ENCODE measurements around the gene TRIM13. TPM values are rescaled to one million over a fixed set of nuclear protein-coding genes. Genes with fewer than 3 reads are reported as not detected.
"Not testable (repeated sequence)": the region's sequence is repeated elsewhere in the genome, so short reads cannot be mapped to it uniquely, and the experiment has no call there.

TRIM13 gene
- polyA plus RNA-seq, 3 donors, result 6.5 to 10.7 (median 8.2) TPM

DNA sequence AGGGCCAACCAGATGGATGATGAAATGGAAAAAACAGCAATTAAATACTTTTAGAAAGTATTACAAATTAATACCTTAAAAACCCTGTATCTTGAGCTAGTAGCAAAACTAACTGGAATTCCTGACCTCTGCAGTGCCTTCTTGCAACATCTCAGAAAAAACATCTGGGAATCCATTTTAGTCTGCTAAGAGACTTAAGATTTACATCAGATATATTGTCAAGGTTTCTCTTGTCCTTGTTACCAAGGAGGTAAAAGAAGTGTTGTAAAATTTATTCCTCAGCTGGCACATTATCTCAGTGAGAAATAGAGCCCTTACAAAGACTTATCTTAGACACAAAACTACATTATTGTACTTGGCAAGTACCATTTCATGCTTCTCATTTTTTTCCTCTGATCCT, 36.9 kb downstream of the TRIM13 start:
- H3K27ac ChIP-seq (ENCODE audit: low read depth, low read length), result no peak overlapping the region

DNA sequence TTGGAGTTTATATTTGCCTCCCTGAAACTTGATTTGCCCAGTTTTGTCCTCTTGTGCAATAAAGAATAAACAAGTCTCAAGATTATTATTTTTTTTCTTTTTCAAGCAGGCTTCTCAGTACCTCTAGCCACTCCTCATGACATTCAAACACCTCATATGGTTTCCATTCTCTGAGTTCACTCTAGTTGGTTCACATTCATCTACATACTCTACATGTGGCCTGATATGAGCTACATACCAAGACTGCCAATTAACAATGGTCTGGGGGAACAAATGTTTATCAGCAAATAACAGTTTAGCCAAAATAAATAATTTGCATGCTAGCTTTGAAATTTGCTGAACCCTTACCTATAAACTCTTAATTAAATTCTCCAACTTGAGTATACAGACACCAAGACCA, 40.9 kb downstream of the TRIM13 start:
- H3K27ac ChIP-seq (ENCODE audit: low read depth, low read length), result no peak overlapping the region

DNA sequence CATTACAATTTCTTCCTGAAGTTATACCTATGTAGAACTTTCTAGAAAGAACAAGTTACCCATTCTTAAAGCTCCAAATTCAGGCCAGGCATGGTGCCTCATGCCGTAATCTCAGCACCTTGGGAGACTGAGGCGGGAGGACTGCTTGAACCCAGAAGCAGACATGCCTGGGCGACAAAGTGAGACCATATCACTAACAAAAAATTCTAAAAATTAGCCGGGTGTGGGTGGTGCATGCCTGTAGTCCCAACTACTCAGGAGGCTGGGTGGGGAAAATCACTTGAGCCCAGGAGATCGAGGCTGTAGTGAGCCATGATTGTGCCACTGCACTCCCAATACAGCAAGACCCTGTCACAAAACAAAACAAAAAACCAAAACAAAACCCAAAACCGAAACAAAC, 41.4 kb downstream of the TRIM13 start:
- H3K27ac ChIP-seq (ENCODE audit: low read depth, low read length), result no peak overlapping the region
- 95 to 97% (median 96%) methylated on average over 6 of the region's 6 CpGs for WGBS, 3 donors

DNA sequence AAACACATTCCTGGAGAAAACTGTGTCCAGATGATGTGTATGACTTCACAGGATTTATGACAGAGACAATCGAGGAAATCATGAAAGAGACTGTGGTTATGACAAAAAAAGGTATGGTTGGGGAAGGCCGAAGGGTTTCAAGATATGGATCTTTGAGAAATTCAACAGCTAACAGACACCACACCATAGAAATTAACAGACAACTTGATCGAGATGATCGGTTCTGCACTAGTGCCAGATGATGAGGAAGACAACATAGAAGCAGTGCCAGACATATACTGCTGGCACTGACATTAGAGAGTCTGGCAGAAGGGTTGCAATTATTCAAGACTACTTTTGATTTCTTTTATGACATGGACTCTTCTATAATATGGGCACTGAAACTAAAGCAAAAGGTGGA, 55.6 kb downstream of the TRIM13 start:
- WGBS, 3 donors, result 82 to 94% (median 84%) methylated on average over 4 of the region's 4 CpGs
- no peak overlapping the region for H3K27ac ChIP-seq (ENCODE audit: low read depth, low read length)

DNA sequence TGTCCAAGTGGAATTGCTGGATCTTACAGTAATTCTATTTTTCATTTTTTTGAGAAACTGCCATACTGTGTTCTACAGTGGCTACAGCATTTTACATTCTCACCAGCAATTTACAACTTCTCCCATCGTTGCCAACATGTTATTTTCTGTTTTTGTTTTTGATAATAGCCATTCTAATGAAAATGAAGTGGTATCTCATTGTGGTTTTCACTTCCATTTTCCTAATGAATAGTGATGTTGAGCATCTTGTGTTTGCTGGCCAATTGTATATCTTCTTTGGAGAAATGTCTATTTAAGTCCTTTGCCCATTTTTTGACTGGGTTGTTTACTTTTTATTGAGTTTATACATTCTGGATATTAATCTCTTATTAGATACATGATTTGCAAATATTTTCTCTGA, 57.0 kb downstream of the TRIM13 start:
- no peak overlapping the region for H3K27ac ChIP-seq (ENCODE audit: low read depth, low read length)
- whole genome bisulfite sequencing, 3 donors, result 87 to 94% (median 94%) methylated on average over 1 of the region's 1 CpG

DNA sequence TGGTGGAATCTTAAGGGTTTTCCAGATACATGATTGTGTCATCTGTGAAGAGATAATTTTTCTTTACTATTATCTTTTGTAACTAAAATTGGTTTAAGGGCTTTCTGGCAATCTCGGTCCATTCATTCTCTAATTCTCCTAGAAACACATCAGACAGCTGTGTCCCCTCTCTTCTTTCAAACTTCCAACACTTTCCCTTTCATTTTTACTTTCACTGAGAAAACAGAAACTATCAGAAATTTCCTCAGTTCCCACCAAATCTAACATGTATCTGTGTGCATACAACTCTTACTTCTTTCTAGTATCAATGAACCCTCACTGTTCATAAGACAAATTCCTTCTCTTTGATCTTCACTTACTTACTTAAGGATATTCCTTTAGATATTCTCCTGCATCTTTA, 58.6 kb downstream of the TRIM13 start:
- WGBS, 3 donors, result 70 to 92% (median 82%) methylated on average over 1 of the region's 1 CpG
- H3K27ac ChIP-seq (ENCODE audit: low read depth, low read length), result no peak overlapping the region

DNA sequence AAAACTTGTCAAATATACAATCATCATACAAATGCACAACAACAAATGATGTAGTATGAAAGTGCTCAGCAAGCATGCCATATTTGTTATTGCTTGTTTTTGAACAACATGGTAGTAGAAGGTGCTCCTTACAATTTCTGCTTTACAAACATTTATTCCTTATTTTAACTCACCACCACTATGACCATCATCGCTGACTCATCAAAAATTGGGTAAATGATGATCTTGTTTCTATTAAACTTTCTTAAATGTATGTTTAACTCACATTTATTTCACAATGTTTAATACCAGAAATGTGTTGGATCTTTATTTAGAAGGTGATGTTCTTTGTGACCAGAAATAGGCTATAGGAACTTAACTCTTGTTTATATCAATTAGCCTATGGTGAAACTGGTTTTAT, 63.9 kb downstream of the TRIM13 start:
- 98 to 100% (median 99%) methylated on average over 1 of the region's 1 CpG for WGBS, 3 donors
- H3K27ac ChIP-seq (ENCODE audit: low read depth, low read length), result no peak overlapping the region

DNA sequence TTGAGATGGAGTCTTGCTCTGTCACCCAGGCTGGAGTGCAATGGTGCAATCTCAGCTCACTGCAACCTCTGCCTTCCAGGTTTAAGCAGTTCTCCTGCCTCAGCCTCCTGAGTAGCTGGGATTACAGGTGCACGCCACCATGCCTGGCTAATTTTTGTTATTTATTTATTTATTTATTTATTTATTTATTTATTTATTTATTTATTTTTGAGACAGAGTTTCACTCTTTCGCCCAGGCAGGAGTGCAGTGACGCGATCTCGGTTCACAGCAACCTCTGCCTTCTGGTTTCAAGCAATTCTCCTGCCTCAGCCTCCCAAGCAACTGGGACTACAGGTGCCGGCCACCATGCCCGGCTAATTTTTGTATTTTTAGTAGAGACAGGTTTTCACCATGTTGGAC, 65.5 kb downstream of the TRIM13 start:
- H3K27ac ChIP-seq (ENCODE audit: low read depth, low read length), result not testable (repeated sequence)
- WGBS, 3 donors, result 95 to 99% (median 97%) methylated on average over 7 of the region's 7 CpGs

DNA sequence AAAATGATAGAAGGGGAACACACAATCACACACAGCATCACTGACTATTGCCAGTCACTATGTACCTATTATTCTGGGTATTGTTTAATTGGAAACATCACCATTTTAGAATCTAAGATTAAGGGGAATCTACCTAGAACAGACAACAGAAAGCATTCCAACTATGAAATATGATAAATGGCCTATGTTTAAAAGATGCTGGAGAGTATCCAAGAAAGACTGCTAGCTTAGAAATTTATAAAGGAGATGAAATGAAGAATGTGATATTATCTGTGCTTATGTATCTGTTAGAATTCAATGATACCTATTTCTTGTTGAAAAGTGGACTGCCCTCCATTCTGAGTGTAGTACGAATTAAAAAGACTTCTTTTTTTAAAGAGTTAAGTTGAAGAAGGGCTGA, 68.9 kb downstream of the TRIM13 start:
- WGBS, 3 donors, result 89 to 91% (median 91%) methylated on average over 1 of the region's 1 CpG

More for the DNA sequence above, 68.9 kb downstream of the TRIM13 start:
- no peak overlapping the region for H3K27ac ChIP-seq (ENCODE audit: low read depth, low read length)

Other genes starting within 250 kb of the TRIM13 start
- gene KPNA3, start 204.4 kb upstream of the TRIM13 start, polyA plus RNA-seq, result 10 to 100 TPM in 2 of 3 donors, 1 to 10 TPM in 1; 5.9 to 16.8 (median 14.2) TPM
- 1 to 10 TPM; 3.1 to 6.7 (median 4.7) TPM for gene SPRYD7, start 60.7 kb upstream of the TRIM13 start, polyA plus RNA-seq
- under 1 TPM in 2 of 3 donors, not detected in 1; 0.29 to 0.52 TPM for gene KCNRG, start 18.4 kb downstream of the TRIM13 start, polyA plus RNA-seq